IMR-90 (cell line): Measurements from ENCODE around the gene ABCA9. TPM values are rescaled to one million over a fixed set of nuclear protein-coding genes. Genes with fewer than 3 reads are reported as not detected.

Source experiments
- ATAC-seq: fragments of 200-7000 bp; cut with Tn5 transposase; 2 replicates; pipeline ENCODE4 v1.9.1; 2020; ENCODE audit warnings: low read depth, mild to moderate bottlenecking, moderate library complexity
- BruUV-seq: library from RNA; stranded (reverse); fragments of 400-500 nt; replicated peaks from 2 replicates; lab custom pipeline; 2021; lab: Mats Ljungman, UMichigan
- CTCF ChIA-PET: fragments of 300-600 bp; formaldehyde crosslinking; extraction: SDS; loops from one replicate; lab custom pipeline; 2021; ENCODE audit warnings: antibody characterized with exemption; lab: Yijun Ruan, JAX
- POLR2A ChIA-PET: fragments of 300-600 bp; sonication (Branson Sonifier 250); formaldehyde crosslinking; loops from one replicate; lab custom pipeline; 2022; ENCODE audit warnings: antibody characterized with exemption; ENCODE audit not compliant: unreplicated experiment; lab: Charles Lee
- DNase-seq: peaks from one replicate; pipeline ENCODE4 v3.0.0; 2013
- H2AFZ ChIP-seq: replicated peaks from 2 replicates; pipeline ENCODE3; 2013; ENCODE audit warnings: low read length, mild to moderate bottlenecking; ENCODE audit not compliant: poor library complexity
- H2AK5ac ChIP-seq: 2 replicates; pipeline ENCODE4 v1.6.1; 2013; ENCODE audit warnings: low read depth, low read length, inconsistent platforms
- H2AK9ac ChIP-seq: replicated peaks from 2 replicates; pipeline ENCODE3; 2013; ENCODE audit warnings: mild to moderate bottlenecking, low read depth, low read length, moderate library complexity; ENCODE audit not compliant: poor library complexity
- H2BK120ac ChIP-seq: 2 replicates; pipeline ENCODE4 v1.6.1; 2013; ENCODE audit warnings: low read depth, low read length, inconsistent platforms
- H2BK15ac ChIP-seq: 3 replicates; pipeline ENCODE4 v1.6.1; 2013; ENCODE audit warnings: low read depth, low read length, inconsistent platforms
- H2BK20ac ChIP-seq: 2 replicates; pipeline ENCODE4 v1.6.1; 2013; ENCODE audit warnings: low read depth, mild to moderate bottlenecking, inconsistent platforms, low read length, moderate library complexity
- H2BK5ac ChIP-seq: 2 replicates; pipeline ENCODE4 v1.6.1; 2013; ENCODE audit warnings: mild to moderate bottlenecking, low read depth, low read length, inconsistent platforms; ENCODE audit not compliant: poor library complexity, severe bottlenecking
- H3K14ac ChIP-seq: replicated peaks from 2 replicates; pipeline ENCODE4 v1.6.1; 2013; ENCODE audit warnings: low read depth, low read length, inconsistent platforms
- H3K18ac ChIP-seq: 2 replicates; pipeline ENCODE4 v1.6.1; 2013; ENCODE audit warnings: low read depth, low read length, control low read depth
- H3K23ac ChIP-seq: 2 replicates; pipeline ENCODE4 v1.6.1; 2013; ENCODE audit warnings: low read depth, low read length, inconsistent platforms
- H3K27ac ChIP-seq: 2 replicates; pipeline ENCODE4 v1.5.1; 2013; ENCODE audit warnings: mild to moderate bottlenecking, control low read depth, low read length; ENCODE audit not compliant: insufficient read depth
- H3K27me3 ChIP-seq: 2 replicates; pipeline ENCODE4 v1.6.1; 2013; ENCODE audit warnings: low read length; ENCODE audit not compliant: control insufficient read depth, insufficient read depth
- H3K36me3 ChIP-seq: 2 replicates; pipeline ENCODE4 v1.6.1; 2013; ENCODE audit warnings: low read length, mixed read lengths; ENCODE audit not compliant: control insufficient read depth, insufficient read depth
- H3K4ac ChIP-seq: 2 replicates; pipeline ENCODE4 v1.6.1; 2013; ENCODE audit warnings: low read depth, low read length, inconsistent platforms
- H3K4me1 ChIP-seq: 2 replicates; pipeline ENCODE4 v1.6.1; 2013; ENCODE audit warnings: low read length, mixed read lengths; ENCODE audit not compliant: control insufficient read depth, insufficient read depth
- H3K4me2 ChIP-seq: 2 replicates; pipeline ENCODE4 v1.6.1; 2013; ENCODE audit warnings: low read depth, mild to moderate bottlenecking, control low read depth, low read length, moderate library complexity
- H3K4me3 ChIP-seq: 2 replicates; pipeline ENCODE4 v1.5.1; 2013; ENCODE audit warnings: low read depth, mild to moderate bottlenecking, control low read depth, low read length, moderate library complexity; ENCODE audit not compliant: insufficient read depth
- H3K56ac ChIP-seq: 2 replicates; pipeline ENCODE4 v1.6.1; 2013; ENCODE audit warnings: low read length, inconsistent platforms; ENCODE audit not compliant: insufficient read depth; ENCODE audit errors: extremely low read depth
- H3K79me1 ChIP-seq, 2 experiments: 2 replicates each; pipeline ENCODE4 v1.6.1; 2013; ENCODE audit warnings: low read length in 2 of 2, inconsistent platforms in 1 of 2, low read depth in 1 of 2
- H3K9ac ChIP-seq: 2 replicates; pipeline ENCODE4 v1.6.1; 2013; ENCODE audit warnings: low read depth, low read length, control low read depth
- H3K9me1 ChIP-seq: 2 replicates; pipeline ENCODE4 v1.6.1; 2013; ENCODE audit warnings: low read length, inconsistent platforms; ENCODE audit not compliant: insufficient read depth
- H3K9me3 ChIP-seq: 2 replicates; pipeline ENCODE4 v1.6.1; 2013; ENCODE audit warnings: low read length; ENCODE audit not compliant: control insufficient read depth, insufficient read depth
- H4K20me1 ChIP-seq: 2 replicates; pipeline ENCODE4 v1.6.1; 2013; ENCODE audit warnings: low read length, inconsistent platforms; ENCODE audit not compliant: insufficient read depth
- H4K5ac ChIP-seq: 2 replicates; pipeline ENCODE4 v1.6.1; 2013; ENCODE audit warnings: mild to moderate bottlenecking, low read depth, low read length, control low read depth
- H4K8ac ChIP-seq, 2 experiments: 2 replicates each; pipeline ENCODE4 v1.6.1; 2013; ENCODE audit warnings: low read depth in 2 of 2, low read length in 2 of 2, control low read depth in 1 of 2, inconsistent platforms in 1 of 2
- H4K91ac ChIP-seq: 2 replicates; pipeline ENCODE4 v1.6.1; 2013; ENCODE audit warnings: low read depth, low read length, inconsistent platforms; ENCODE audit not compliant: insufficient read depth
- RCOR1 ChIP-seq: IDR thresholded peaks from 2 replicates; pipeline ENCODE4 v1.6.1; 2012; ENCODE audit warnings: mild to moderate bottlenecking, low read length, improper control_type of control experiment; ENCODE audit not compliant: insufficient replicate concordance
- WGBS, 2 experiments: methylation state at CpG; one replicate each; pipeline versions ENCODE4 v1.1.5 to v1.1.7; 2013; ENCODE audit warnings: missing lambda C conversion rate in 2 of 2; ENCODE audit not compliant: insufficient read length in 1 of 2; ENCODE audit errors: extremely low coverage in 2 of 2; 5-methylcytosine and 5-hydroxymethylcytosine counted together
- dilution Hi-C: fragments of 300-500 bp; cut with HindIII; formaldehyde crosslinking; loops from one replicate; pipeline ENCODE4 v1.14.3; 2018; ENCODE audit warnings: low sequenced_read_pairs; ENCODE audit not compliant: unreplicated experiment
- in situ Hi-C: fragments of 300-500 bp; cut with MboI; formaldehyde crosslinking; loops from 3 replicates; pipeline ENCODE4 v1.14.3; 2019; ENCODE audit warnings: low sequenced_read_pairs, inconsistent platforms, mixed read lengths
- intact Hi-C: fragments of 100-400 bp; cut with micrococcal nuclease; formaldehyde crosslinking; loops from 2 replicates; pipeline ENCODE4 v1.10.0; 2022
- polyA plus RNA-seq, 3 experiments: library from polyadenylated mRNA; depleted of rRNA; stranded (reverse); fragments of >200 nt; gene quantifications; 2 replicates each; pipeline ENCODE4 v1.2.3, GENCODE V29; 2012; ENCODE audit warnings: low replicate concordance in 1 of 3
- total RNA-seq: library from RNA; depleted of rRNA; stranded (reverse); fragments of >200 nt; gene quantifications from 2 replicates; pipeline ENCODE4 v1.2.3, GENCODE V29; 2012

ABCA9 gene
- total and polyA plus RNA-seq, 2 of the 4 experiments (the other 2 are of a cell fraction): under 0.01 TPM; not detected in 1

DNA sequence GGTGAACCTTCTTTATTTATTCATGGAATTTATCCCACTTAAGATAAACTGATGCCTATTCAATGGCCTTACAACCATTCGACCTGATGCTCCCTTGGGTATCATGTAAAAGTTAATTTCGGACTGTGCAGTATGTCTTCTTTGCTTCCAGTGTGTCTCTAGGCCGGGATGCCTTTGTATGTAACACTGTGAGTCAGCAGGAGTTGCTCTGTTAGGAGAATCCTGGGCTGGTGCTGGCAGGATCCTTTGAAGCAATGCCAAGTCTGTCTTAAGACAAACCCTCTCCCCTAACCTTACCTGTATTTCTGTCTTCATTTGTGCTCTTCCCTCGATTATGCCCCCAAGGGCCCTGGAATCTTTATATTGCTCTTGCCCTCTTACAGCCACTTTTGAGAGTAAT is 67.6 kb downstream of the ABCA9 start:
- no CpG with 5 or more reads among the region's 4 CpGs for WGBS, 2 experiments
- Histone ChIP-seq H3K79me1 (no peaks in the 10 kb centered on the region), H3K36me3 (no peaks in the 10 kb centered on the region), H3K23ac (no peak overlapping the region), H3K4me2 (no peak overlapping the region), H2AFZ (no peak overlapping the region), H3K4ac (no peak overlapping the region), H3K27ac (no peak overlapping the region), H2BK20ac (no peak overlapping the region), H3K18ac (no peak overlapping the region), H4K91ac (no peak overlapping the region), H4K8ac (no peak overlapping the region), H3K56ac (no peak overlapping the region), H3K4me3 (no peak overlapping the region), H2AK5ac (no peak overlapping the region), H2BK120ac (no peak overlapping the region), H3K9me1 (no peaks in the 10 kb centered on the region), H3K9ac (no peak overlapping the region), H2BK15ac (no peak overlapping the region), H2BK5ac (no peak overlapping the region), H4K20me1 (no peaks in the 10 kb centered on the region), H4K5ac (no peak overlapping the region), H3K27me3 (no peaks in the 10 kb centered on the region), H3K4me1 (no peaks in the 10 kb centered on the region), H3K9me3 (no peaks in the 10 kb centered on the region), H2AK9ac (no peak overlapping the region), H3K14ac (no peak overlapping the region)
- BruUV-seq: no TSS peak
- no peak for TF ChIP-seq RCOR1
- intact Hi-C loops: no loop called here
- in situ Hi-C loops: no loop called here
- DNase-seq (peak; percentile 38), ATAC-seq (peak; percentile 62; the same call in 1 of the 2 replicates)
- ChIA-PET POLR2A (no interaction called here), CTCF (interaction anchor here (1.2 kb wide), 1 partner anchor 221 kb away, joined by 4 read pairs; no protein-coding TSS in a partner anchor)
- dilution Hi-C loops: no loop called here
